ENCODE measurements around the gene GLCE. TPM values are rescaled to one million over a fixed set of nuclear protein-coding genes. Genes with fewer than 3 reads are reported as not detected.
"Not testable (repeated sequence)": the region's sequence is repeated elsewhere in the genome, so short reads cannot be mapped to it uniquely, and the experiment has no call there.

GLCE gene
- total RNA-seq, 1 experiment from 2014 or later: 22.8 TPM

GRCh38 chr15:69167218-69167846 is 6.9 kb downstream of the GLCE start:
- Histone ChIP-seq H3K4me1 (ENCODE audit: control insufficient read depth, insufficient read depth, low read length) (no peaks in the 10 kb centered on the region), H3K4me3 (ENCODE audit: low read depth in 2 of 2, low read length in 2 of 2) (no peak overlapping the region), H3K27ac (ENCODE audit: low read length) (no peak overlapping the region), H3K9me3 (ENCODE audit: control insufficient read depth, insufficient read depth, low read depth, low read length) (no peaks in the 10 kb centered on the region), H3K27me3 (ENCODE audit: control insufficient read depth, insufficient read depth, low read length) (no peaks in the 10 kb centered on the region), H3K36me3 (ENCODE audit: control insufficient read depth, insufficient read depth, low read length) (no peaks in the 10 kb centered on the region)
- ATAC-seq: no peak
- in situ Hi-C loops (cut with HindIII; ENCODE audit: low pct_unique_long_range_greater_than_20kb, low sequenced_read_pairs): no loop called here
- no peak for TF ChIP-seq REST (IDR thresholded peaks at IDR 0.05; ENCODE audit: insufficient read depth in 1 of 2, low read depth in 2 of 2, low read length in 1 of 2)
- no peak for TF ChIP-seq SIN3A (IDR thresholded peaks at IDR 0.05; ENCODE audit: borderline replicate concordance, insufficient read depth, low read depth, low read length)
- no peak for TF ChIP-seq TCF7L2 (IDR thresholded peaks at IDR 0.05; ENCODE audit: low read depth, low read length)
- TF ChIP-seq CTCF (IDR thresholded peaks at IDR 0.05): no peak
- TF ChIP-seq POLR2AphosphoS5 (IDR thresholded peaks at IDR 0.05; ENCODE audit: low read depth, low read length): no peak
- POLR2A ChIA-PET: no interaction called here
- CTCF ChIA-PET: no interaction called here
- no TSS peak for BruUV-seq (replicated peaks)
- intact Hi-C loops (cut with micrococcal nuclease; ENCODE audit: unreplicated experiment): no loop called here
- no peak for DNase-seq (ENCODE audit: low read depth, low spot score)

- H3K4me3 ChIP-seq (ENCODE audit: low read depth in 2 of 2, low read length in 2 of 2); H3K36me3 ChIP-seq (ENCODE audit: control insufficient read depth, insufficient read depth, low read length); H3K4me1 ChIP-seq (ENCODE audit: control insufficient read depth, insufficient read depth, low read length); DNase-seq (ENCODE audit: low read depth, low spot score); in situ Hi-C loops (cut with HindIII; ENCODE audit: low pct_unique_long_range_greater_than_20kb, low sequenced_read_pairs); ATAC-seq; intact Hi-C loops (cut with micrococcal nuclease; ENCODE audit: unreplicated experiment); BruUV-seq (replicated peaks); H3K27ac ChIP-seq (ENCODE audit: low read length); CTCF ChIA-PET; POLR2A ChIA-PET; H3K27me3 ChIP-seq (ENCODE audit: control insufficient read depth, insufficient read depth, low read length); H3K9me3 ChIP-seq (ENCODE audit: control insufficient read depth, insufficient read depth, low read depth, low read length): not testable (repeated sequence)
These were observed 7.9 kb downstream of the GLCE start for GRCh38 chr15:69168361-69168760.

- intact Hi-C loops (cut with micrococcal nuclease; ENCODE audit: unreplicated experiment); CTCF ChIA-PET: not testable (repeated sequence)
These were observed 9.1 kb downstream of the GLCE start for GRCh38 chr15:69169540-69169939.

More at GRCh38 chr15:69169540-69169939, 9.1 kb downstream of the GLCE start:
- H3K36me3 ChIP-seq (ENCODE audit: control insufficient read depth, insufficient read depth, low read length); H3K4me1 ChIP-seq (ENCODE audit: control insufficient read depth, insufficient read depth, low read length); in situ Hi-C loops (cut with HindIII; ENCODE audit: low pct_unique_long_range_greater_than_20kb, low sequenced_read_pairs); ATAC-seq; H3K4me3 ChIP-seq (ENCODE audit: low read depth in 2 of 2, low read length in 2 of 2); H3K27ac ChIP-seq (ENCODE audit: low read length); POLR2A ChIA-PET; H3K27me3 ChIP-seq (ENCODE audit: control insufficient read depth, insufficient read depth, low read length); BruUV-seq (replicated peaks); H3K9me3 ChIP-seq (ENCODE audit: control insufficient read depth, insufficient read depth, low read depth, low read length); DNase-seq (ENCODE audit: low read depth, low spot score): not testable (repeated sequence)
